Glomerular visceral epithelial cell (primary cell): ENCODE results near the gene MAPK4.

Source experiments
- DNase-seq: peaks from one replicate; pipeline ENCODE4 v3.0.0-alpha.2; 2016; ENCODE audit errors: extremely low spot score

MAPK4 gene

DNA sequence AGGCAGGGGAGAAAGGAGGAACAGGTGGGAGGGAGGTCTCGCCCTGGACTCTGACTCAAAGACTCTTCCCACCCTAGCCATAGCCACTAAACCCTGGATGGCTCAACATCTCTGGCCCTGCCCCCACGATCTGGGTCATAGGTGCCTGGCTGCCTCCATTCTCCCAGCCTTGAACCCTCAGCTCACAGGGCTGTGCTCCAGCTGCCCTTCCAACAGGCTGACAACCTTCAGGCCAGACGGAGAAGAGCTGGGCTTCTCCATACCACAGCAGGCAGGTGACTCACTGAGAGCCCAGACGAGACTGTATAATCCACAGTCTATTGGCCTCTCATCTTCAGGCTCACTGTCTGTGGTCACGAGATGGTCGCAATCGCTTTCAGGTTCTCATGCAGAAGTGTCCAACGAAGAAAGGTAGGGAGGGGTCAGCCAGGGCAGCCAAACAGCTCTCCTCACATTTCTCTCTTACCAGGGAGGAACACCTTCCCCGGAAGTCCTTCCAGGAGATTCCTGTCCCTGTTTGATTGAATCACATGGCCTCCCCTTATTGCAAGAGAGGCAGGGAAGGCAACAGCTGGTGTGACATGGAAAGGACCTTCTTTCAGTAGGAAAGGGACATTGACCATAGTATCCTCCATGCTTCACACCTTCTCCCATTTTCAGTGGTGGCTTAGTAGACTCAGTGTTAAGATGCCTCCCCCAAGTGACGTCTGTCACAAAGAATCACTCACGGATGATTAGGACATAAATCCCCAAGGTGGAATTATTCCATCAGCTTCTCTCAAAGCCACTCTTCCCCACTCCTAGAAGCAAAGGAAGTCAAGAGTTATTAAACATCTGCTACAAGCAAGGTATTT lies 159.8 kb downstream of the MAPK4 start:
- no peak for DNase-seq

DNA sequence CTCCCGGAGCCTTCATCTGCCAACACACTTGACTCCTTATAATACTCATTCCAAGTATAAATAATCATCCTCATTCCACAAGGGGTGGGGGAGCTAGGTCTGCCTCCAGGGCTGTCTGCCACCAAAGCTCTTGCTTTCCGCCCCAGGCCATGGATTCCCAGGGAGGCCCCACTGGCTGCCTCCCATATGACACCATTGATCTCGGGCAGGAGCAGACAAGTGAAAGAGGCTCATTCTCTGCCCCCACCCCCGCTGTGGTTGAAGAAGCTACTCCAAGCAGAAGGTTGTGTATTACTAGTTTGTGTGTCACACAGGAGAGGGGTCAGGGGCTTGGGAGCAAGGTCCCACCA lies 160.4 kb downstream of the MAPK4 start:
- DNase-seq: no peak

DNA sequence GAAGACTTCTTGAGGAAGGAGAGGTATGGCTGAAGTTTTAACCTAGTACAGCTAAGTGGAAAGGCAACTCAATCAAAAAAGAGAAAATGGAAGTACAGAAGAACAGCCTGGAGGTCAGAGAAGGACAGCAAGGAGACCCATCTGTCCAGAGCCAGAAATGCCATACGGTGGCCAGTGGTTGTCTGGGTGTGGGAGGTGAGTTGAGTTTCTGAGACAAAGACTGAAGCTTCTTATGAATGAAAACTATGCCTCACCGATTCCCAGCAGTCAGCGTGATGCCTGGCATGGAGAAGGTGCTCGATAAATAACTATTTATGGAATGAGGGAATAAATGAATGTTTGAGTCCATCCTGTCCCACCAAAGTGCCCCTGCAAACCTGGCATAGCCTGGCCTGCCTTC lies 161.1 kb downstream of the MAPK4 start:
- DNase-seq: no peak

DNA sequence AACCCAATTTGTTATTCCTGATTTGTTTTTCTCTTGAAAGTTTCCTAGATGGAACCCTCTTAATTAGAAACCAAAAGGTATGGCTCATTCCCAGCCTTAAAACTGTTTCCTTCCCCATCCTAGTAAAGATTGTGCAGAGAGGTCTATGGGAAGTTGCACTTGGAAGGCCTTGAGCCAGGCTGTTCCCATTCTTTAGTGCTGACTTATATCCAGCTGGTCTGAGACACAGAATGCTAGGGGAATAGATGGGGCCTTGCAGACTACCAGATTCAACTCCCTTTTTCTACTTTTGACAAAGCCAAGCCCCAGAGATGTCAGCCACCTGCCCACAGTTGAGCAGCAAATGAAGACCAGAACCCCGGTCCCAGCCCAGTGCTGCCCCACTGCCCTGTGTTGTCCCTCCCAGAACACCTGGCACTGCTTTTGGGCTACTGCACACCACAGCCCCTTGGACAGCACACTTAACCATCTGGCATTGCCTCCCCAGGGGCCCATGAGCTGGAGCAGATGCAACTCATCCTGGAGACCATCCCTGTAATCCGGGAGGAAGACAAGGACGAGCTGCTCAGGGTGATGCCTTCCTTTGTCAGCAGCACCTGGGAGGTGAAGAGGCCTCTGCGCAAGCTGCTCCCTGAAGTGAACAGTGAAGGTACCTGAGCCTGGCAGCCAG lies 161.7 kb downstream of the MAPK4 start:
- DNase-seq: no peak

DNA sequence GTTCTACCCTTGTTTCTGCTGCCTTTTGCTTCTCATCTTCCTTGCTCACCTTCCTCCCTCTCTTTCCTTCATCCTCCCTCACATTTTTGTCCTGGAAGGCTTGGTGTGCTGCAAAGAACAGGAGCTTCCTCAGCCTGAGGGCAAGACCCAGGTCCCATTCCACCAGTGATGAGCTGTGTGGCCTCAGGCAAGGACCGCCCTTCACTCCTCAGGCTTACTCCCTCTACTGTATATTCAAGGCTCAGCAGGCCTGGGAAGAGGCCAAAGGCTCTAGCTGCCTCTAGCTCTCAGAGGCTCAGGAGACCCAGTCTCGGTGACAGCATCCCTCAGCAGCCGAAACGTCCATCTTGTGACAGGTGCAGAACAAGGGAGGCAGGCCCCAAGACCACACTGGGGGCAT lies 162.4 kb downstream of the MAPK4 start:
- DNase-seq: no peak

DNA sequence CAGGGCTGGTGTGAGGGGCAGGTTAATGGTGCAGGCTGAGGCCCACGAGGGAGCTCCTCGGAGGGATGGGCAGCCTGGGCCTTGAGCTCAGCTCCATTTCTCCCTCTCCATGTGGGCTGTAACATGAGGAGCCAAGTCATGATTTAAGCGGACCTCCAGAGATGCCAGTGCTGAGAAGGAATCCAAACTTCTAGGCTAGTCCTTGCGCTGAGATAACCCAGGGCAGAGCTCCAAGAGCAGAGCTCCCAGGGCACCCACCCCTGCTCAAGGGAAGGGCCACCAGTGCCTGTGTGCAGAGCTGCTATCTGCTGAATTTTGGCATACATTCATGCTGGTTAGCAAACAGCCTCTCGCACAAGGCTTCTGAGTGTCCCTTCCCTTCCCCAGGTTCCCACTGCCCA lies 164.9 kb downstream of the MAPK4 start:
- DNase-seq: no peak

DNA sequence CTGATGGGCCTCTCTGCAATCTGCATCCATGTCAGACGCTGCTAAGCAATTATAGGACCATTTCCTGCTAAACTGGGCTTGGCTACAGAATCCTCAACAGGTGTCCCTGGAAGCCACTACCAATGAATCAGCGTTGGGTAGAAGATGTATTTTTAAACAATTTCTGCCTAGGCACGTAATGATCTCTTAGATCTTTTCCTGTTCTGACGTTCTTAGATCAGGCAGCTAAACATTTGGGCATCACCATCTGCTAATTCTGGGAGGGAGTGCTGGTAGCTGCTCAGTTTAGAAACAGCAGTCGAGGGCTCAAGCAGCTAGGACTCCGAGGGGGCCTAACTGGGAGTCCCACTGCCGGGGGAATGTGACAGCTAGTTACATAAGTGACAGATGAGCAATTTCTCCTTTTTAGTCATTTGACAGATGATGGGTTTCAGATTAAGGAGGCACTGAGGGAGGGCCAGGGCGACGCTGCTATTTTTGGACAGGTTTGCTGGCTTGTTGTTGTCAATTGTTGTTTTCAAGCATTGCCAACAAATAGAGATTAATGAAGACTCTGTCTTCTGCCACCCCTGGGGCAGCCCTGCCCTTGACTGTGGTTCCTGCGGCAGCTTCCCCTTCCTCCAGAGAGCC lies 167.2 kb downstream of the MAPK4 start:
- DNase-seq: no peak

DNA sequence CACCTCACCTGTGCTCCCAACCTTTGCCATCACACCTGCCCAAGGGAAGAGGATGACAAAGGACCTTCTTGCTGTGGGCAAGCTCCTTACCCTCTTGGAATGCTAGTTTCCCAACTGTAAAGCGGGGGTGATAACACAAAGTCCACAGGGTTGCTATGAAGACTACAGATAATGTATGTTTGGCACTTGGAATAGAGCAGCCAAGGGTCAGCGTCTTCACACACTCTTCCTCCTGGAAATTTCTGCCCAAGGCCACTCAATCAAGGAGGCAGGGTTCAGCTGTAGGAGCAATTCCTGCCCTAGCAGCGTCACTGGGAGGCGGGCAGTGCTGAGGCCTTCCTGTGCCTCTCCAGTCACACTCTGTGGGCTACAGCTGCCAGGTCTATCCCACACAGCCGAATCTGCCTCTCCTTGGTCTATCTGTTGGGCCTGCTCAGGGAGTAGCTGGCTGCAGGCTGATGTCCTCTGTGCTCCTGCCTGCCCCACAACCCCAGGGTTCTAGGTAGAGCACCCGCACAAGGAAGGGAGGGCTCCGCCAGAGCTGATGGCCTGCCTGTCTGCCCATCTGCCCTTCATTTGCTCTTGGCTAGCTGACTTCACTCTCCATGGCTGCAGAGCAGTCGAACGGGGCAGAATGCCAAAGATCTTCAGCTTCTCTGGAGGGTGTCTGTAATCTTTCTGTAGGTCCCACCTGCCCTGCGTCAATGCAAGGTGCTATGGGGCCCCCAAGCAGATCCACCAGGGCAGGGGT lies 168.0 kb downstream of the MAPK4 start:
- no peak for DNase-seq

DNA sequence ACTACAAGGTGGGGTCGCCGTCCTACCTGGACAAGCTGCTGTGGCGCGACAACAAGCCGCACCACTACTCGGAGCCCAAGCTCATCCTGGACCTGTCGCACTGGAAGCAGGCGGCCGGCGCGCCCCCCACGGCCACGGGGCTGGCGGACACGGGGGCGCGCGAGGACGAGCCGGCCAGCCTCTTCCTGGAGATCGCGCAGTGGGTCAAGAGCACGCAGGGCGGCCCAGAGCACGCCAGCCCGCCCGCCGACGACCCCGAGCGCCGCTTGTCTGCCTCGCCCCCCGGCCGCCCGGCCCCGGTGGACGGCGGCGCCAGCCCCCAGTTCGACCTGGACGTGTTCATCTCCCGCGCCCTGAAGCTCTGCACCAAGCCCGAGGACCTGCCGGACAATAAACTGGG lies 169.5 kb downstream of the MAPK4 start:
- DNase-seq: no peak

DNA sequence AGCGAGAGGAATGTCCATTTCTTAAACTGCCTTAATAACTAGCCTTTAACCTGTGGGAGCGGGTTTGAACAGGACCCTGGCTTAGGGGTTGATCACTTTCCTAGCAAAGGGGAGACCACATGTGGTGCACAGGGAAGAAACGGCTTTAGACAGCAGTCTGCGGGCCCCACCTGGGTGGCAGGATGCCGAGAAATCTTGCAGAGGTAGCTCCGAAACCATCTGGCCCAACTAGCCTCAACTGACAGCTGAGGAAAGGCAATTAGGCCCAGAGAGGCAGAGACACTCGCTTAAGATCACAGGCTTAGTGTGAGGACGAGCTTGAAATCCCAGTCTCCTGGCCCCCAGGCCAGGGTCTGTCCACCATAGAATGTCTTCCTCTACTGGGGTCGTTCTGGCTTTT lies 170.1 kb downstream of the MAPK4 start:
- DNase-seq: no peak

DNA sequence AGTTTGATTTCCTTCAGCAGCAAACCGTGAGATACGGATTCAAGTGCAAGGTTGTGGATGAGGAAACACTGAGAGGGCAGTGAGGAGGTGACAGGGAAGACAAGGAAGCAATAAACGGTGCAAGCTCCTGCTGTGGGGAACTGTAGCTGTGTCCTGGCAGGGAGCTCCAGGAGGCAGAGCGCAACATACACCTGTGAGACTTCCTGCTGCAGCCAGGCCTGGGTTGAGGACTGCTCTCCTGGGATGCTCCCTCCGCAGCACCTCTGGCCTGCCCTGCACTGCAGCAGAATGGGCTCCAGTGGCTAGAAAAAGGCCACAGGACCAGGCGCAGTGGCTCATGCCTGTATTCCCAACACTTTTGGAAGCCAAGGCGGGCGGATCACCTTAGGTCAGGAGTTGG lies 174.5 kb downstream of the MAPK4 start:
- DNase-seq: no peak

DNA sequence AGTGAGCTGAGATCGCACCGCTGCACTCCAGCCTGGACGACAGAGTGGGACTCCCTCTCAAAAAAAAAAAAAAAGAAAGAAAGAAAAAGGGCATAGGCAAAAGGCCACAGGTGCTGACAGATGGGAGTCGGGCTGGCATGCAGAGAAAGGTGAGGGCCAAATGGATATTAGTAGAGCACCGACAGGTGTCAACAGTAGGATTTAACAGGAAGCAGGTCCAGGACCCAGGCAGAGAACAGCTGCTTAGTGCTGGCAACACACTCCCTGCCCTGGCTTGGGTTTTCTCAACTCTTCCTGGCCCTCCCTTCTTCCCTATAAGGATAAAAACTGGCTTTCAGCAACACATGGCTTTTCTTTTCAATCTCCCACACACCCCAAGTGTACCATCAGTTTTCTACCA lies 175.0 kb downstream of the MAPK4 start:
- no peak for DNase-seq

DNA sequence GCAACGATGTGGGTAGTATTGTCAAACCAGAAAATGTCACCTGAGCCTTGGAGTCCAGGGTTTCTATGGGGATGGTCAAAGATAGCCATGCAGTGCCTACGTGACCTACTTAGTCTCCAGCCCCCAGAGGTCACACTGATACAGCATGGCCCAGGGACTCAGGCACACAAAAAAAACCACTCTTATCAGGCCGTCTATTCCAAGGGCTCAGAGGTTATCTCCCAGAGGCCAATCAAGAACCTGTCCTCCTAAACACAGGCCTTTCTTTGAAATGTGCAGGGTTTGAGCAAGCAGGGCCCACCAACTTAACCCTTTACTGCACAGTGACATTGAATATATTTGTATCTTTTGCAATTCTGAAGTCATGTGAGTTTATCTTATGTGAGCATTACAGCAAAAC lies 177.2 kb downstream of the MAPK4 start:
- no peak for DNase-seq

DNA sequence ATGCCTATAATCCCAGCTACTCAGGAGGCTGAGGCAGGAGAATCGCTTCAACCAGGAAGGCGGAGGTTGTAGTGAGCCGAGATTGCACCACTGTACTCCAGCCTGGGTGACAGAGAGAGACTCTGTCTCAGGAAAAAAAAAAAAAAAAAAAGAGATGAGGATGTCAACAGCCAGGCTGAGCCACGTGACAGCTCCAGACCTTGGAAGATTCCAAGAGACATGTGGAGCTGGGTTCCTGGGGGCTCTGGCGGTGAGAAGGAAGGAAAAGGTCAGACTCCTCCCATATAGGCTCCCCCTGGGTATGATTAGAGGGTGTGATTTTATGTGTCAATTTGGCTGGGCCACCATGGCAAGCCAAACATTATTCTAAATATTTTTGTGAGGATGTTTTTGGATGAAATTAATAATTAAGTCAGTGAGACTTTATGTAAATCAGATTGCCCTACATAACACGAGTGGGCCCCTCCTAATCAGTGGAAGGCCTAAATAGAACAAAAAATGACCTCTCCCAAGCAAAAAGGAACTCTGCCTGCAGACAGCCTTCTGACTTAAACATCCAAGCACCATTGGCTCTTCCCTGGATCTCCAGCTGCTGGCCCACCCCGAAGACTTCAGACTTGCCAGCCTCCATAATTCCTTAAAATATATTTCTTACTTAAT lies 178.3 kb downstream of the MAPK4 start:
- no peak for DNase-seq

DNA sequence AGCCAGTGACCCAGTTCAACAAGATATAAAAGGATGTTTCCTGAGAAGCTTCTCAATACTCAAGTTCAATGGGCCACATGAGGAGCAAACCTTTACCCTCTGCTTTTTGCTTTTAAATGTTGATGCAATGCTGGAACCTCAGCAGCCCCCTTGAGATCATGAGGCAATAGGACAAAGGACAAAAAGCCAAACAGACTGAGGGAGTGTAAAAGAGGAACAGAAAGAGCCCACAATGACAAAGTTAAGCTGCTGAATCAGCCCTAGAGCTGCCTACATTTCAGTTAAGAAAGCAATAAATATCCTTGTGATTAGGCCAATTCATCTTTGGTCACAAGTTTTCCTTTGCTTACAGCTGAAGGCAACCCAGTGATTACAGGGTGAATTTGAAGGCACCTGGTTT lies 183.1 kb downstream of the MAPK4 start:
- no peak for DNase-seq

DNA sequence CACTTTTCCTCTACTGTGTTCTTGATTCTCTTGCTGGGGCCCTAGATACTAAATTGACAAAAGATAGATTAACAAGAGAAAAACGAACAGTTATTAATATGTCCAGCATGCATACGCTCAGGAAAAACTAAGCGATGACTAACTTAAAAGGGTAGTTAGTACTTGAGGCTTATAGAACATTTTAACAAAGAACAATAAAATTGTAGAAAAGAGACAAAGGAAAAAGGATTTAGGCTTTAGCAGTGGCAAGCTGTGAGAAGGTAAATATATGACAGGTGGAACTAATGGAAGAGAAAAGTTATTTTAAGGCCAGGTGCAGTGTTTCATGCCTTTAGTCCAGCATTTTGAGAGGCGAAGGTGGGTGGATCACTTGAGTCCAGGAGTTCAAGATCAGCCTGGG lies 184.4 kb downstream of the MAPK4 start:
- no peak for DNase-seq

DNA sequence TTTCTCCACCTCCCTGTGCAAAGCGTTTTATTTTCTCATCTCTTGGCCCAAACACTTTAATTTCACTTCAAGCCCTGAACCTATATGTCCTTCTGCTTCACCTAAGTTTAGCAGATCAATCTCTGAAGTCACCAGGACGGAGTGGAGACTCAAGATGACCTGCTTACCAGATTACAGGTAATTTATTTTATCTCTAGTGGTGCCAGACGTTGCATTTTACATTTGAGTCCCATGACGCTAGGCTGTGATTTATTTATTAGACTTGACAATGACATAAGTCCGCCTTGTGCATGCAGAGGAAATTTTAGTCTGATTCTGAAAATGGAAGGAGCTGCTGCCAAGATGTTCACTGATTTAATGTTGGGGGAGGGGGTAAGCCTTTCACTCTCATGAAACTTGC lies 186.1 kb downstream of the MAPK4 start:
- DNase-seq: no peak

DNA sequence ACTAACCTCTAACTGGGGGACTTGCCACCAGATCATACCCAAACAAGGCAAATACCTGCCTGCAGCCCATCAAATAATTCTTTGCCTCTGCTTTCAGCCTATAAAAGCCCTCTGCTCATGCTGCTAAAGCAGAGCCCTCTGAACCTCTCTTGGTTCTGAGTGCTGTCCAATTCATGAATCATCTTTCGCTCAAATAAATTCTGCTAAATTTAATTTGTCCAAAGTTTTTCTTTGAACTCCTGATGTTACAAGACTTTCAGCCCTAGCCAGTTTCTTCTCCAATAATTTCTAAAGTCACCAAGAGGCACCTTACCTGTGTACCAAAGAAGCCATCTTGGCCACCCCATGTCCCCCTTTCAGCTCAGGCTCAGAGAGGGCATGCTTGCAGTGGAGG lies 188.0 kb downstream of the MAPK4 start:
- DNase-seq: no peak

DNA sequence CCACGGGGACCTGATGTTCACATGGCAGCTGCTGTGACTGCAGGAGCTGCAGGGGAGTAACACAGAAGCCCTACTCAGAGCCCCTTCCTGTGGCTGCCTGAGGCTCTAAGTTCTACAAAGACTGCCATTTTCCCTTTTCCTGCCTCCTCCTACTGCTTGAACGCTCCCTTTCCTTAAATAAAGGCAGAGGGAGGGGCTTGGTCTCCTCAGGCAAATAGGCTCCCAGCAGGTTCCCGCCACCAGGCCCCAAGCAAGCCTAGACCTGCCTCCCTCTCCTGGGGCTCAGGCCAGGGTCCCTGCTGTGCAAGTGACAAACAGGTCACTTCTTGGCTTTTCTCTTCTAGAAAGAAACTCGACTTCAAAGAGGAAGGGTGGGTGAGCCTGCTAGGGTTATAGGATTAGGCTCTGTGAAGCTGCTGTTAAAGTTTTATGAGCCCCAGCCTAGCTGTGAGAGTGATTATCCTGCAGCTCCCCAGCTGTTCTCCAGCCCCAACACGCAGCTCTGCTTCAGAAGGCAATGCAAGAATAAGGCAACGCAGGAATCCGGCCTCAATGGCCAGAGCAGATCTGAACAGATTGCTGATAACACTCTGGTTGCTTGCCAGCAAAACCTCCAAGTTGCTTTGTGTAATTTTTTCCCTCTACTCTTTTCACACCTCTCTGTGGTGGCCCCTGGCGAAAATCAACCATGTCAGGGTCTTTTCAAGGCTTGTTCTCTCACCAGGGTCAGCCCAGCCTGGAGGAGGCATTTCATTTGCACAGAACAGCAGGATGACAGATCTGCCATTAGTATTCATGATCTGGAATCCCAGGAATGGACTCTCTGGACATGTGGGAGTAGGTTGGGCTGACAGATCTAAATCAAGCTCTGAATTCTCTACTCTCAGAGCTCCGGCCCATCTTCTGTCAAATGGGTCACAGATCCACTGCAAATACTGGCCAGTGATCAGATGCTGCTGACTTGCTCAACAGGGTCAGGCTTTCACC lies 188.6 kb downstream of the MAPK4 start:
- DNase-seq: no peak

DNA sequence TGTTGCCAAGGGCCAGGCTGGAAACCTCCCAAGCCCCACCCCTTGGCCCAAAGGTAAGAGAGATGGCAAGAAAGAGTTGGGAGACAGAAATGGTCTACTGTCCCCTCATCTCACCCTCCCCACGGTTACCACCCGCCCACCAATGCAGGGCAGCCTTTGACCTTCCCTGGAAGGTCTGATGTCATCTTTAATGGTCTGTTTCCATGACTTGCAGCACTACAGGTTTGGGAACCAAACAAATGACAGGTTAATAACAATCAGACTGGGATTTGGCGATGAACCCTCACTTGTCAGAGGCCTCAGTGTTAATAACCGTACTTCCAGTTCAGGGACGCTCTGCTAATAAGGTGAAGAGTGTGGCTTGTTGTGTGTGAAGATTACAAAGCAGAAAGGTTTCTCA lies 189.5 kb downstream of the MAPK4 start:
- DNase-seq: no peak

DNA sequence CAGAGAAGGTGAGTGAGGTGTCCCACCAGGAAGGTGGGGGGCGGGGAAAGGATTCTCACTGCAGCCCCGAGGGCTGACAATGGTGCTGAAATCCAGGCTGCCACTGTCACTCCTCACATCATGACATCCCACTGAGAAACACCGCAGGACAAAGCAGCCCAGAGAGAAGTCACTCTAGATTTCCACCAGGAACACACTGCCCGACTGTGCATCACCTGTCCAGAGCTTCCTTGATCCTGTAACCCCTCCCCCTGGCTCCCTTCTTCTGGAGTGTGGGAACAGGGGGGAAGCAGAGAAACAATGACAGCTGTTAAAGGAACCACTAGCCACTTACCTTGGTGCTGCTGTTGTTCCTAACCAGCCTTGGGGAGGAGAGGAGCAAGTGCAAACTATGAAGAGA lies 190.1 kb downstream of the MAPK4 start:
- no peak for DNase-seq
